Measurements from ENCODE around the gene CYBRD1.
"Not testable (repeated sequence)": the region's sequence is repeated elsewhere in the genome, so short reads cannot be mapped to it uniquely, and the experiment has no call there.

CYBRD1 gene, protein sequence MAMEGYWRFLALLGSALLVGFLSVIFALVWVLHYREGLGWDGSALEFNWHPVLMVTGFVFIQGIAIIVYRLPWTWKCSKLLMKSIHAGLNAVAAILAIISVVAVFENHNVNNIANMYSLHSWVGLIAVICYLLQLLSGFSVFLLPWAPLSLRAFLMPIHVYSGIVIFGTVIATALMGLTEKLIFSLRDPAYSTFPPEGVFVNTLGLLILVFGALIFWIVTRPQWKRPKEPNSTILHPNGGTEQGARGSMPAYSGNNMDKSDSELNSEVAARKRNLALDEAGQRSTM

DNA sequence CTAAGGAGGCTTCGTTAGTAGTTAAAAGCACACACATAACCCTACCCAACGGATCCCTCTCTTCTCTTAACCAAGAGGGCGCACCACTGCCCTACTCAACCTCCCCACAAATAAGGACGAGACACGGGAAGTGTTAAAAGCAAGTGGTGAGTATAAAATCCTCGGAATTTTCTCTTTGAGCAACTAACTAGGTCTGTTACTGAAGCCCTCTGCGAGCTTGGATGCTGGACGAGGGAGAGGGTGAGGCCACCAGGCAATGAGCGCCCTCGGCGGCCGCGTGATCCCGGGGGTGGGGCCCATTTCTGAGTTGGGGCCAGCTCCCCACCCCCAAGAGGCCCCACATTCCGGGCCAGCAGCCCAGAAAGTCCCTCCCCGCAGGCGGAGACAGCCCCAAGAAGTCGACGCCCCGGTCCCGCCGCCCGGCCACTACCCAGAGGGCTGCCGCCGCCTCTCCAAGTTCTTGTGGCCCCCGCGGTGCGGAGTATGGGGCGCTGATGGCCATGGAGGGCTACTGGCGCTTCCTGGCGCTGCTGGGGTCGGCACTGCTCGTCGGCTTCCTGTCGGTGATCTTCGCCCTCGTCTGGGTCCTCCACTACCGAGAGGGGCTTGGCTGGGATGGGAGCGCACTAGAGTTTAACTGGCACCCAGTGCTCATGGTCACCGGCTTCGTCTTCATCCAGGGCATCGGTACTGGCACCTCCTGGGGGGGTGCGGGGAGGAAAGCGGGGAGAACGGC, at the start of gene CYBRD1:
CYBRD1 (plus strand) TSS at position 423 of the 736 bp plus-strand sequence; CDS start at position 495, 72 bp downstream.
- peak; percentile 95 for DNase-seq (ENCODE audit: low spot score)

DNA sequence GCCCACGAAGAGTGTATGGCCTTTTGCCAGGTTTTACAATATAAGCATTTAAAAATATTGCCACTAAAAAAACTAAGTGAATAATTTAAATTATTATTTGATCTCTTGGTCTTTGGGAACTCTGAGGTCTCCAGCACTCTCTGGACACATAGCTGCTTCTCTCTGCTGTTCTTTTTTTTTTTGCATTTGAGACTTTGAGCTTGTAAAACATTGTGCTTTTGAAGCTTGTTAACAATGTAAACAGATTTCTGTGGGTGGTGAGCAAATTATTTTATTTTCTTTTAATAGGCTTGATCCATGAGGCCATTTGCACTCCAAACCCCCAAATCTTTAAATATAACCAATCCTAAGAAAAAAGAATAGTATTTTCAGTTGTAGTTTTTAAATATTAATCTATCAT, 46.3 kb upstream of the CYBRD1 start:
- no peak for DNase-seq (ENCODE audit: low spot score)

DNA sequence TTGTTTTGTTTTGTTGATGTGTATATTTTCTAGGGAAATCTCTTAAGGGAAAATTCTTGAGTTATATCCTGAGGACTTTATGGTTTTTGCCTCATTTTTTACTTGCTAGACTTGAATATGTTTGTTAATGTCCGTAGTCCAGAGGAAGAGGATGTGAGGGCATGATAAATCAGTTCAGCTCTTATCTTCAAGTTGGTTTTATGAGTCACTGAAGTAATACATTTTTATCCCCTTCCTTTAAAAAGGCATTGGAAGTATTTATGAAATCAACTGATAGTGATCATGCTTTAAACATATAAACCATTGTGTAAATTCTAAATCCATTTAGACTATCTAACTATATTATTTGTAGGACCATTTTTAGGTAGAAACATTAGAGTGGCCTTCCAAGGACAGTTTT, 43.9 kb upstream of the CYBRD1 start:
- DNase-seq (ENCODE audit: low spot score), result no peak

DNA sequence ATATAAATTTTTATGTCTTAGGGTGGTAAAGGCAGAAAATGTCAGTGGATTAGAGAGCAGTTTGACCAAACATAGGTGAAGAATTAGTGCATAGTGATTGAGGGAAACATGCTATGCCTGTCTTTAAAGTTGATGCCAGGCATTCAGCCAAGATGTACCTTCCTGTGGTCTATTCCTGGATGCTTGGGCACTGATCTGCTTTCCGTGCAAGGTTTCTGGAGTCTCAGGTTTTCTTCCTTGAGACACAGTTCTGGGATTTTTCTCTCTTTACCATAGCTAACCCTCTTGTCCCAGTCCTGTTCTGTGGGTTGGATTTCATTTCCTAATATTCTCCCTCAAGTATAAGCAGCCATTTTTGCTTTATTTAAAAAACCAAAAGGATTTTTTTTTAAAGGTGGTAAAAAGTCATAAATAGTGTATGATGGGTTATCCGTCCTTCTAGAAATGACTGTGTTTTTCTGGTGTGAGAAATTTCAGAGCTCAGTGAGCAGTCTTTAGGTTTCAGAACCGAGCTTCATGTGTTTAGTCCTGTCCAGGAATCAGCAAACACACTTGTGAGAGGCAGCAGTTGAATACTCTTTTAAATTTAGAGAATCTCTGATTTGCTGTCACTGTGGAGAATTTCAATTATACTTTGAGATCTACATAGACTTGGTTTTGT, 43.0 kb upstream of the CYBRD1 start:
- no peak for DNase-seq (ENCODE audit: low spot score)

DNA sequence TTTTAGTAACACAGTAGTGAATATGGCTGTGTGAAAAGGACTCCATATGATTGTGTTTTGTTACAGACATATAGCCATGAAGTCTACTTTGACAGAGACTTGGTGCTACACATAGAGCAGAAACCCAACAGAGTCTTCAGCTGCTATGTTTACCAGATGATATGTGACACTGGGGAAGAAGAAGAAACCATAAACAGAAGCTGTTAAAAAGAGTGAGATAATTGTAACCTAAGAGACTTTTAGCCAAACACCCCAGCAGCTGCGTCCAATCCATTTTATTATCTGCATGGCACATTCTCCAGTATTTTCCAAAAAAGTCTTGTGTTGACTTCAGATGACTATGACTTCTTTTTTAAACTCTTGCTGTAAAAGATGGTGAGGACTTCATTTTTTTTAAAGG, 41.4 kb upstream of the CYBRD1 start:
- DNase-seq (ENCODE audit: low spot score), result no peak

DNA sequence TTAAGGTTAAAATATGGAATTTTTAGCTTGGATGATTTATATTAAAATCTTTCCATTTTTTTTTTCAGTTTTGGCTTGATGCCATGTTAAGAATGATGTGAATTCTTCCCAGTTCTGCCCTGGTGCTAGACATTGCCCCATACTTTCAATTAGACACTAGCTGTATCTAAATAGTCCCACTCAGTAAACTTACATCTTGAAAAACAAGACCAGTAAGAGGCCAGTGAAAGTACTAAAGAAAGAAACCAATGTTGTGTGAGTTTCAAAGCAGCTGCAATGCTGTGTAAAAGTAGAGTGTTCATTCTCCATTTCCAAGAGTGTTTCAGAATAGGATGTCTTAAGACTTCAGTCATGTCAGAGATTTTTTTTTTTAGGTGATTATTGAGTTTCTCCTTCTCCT, 40.0 kb upstream of the CYBRD1 start:
- DNase-seq (ENCODE audit: low spot score), result no peak

DNA sequence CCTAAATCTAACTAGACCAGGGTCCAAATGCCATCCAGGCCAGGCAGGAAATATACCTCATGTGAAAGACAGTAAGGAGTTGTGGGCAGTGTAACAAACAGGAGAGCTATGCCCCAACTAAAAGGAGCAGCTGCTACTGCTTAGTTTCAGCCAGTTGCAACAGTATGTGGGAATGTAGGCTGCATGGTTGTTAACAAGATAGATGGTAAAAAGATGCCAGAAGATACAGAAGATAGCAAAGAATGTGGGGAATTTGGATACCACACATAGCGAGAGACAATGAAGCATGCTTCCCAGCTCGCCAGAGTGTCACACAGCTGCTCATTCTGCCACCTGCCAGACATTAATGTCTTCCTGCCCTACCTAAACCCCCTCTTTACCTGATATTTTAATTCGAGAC, 39.4 kb upstream of the CYBRD1 start:
- peak; percentile 39 for DNase-seq (ENCODE audit: low spot score)

DNA sequence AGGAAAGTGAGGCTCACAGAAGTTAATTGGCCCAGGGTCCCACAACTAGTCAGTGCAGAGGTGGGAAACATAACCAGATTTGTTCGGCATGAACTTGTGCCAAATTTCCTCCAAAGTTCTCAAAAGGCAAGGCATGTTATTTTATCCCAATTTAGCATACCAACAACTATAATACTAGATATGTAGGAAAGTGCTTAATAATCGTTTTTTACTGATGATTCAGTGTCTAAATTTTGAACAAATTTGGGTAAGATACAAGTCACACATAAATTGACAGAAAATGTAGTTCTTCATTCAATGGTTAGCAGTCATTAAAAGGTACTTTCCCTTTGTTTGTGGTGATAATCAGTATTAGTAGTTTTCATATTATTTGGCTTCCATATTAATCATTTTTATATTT, 38.5 kb upstream of the CYBRD1 start:
- no peak for DNase-seq (ENCODE audit: low spot score)

DNA sequence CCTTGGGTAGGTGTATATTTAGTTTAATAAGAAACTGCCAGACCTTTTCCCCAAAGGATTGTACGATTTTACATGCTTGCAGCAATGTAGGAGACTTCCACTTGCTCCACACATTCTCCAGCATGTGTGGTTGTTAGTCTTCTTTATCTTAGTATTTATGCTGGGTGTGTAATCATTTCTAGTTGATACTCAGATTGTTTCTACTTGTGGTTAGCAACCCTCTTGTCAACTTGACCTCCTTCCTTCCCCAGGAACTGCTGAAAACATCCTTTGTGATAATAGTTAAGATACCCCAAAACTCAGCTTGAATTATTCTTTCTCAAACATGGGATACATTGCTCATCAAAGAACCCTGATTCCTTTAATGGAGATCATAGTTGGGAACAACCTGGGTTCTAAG, 37.2 kb upstream of the CYBRD1 start:
- no peak for DNase-seq (ENCODE audit: low spot score)

DNA sequence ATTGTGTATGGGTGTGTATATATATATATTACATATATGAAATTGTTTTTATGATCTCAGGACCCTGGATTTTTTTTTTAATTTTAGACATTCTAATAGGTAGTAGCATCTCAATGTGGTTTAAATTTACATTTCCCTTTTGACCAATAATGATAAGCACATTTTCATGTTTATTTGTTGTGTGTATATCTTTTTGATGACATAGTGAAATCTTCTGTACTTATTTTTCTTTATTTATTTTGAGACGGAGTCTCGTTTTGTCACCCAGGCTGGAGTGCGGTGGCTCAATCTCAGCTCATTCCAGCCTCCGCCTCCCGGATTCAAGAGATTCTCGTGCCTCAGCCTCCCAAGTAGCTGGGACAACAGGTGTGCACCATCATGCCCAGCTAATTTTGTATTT, 35.1 kb upstream of the CYBRD1 start:
- no peak for DNase-seq (ENCODE audit: low spot score)

DNA sequence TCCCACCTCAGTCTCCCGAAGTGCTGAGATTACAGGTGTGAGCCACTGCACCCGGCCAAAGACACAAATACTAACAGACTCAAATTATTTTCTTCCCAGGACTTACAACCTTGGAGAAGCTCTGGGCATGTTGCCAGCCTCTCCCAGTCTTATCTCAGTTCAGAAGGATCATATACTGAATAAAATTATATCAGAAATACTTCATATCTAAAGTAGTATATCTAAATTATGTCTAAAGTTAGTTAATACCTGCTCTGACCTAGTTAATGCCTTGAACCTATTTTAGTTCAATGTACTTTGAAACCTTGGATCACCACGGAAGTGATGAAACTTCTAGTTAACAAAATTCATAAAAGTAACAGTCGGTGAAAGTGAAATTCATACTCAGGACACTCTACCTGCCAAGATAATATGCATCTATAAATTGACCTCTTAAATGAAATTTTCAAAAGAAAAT, 34.4 kb upstream of the CYBRD1 start:
- no peak for DNase-seq (ENCODE audit: low spot score)

DNA sequence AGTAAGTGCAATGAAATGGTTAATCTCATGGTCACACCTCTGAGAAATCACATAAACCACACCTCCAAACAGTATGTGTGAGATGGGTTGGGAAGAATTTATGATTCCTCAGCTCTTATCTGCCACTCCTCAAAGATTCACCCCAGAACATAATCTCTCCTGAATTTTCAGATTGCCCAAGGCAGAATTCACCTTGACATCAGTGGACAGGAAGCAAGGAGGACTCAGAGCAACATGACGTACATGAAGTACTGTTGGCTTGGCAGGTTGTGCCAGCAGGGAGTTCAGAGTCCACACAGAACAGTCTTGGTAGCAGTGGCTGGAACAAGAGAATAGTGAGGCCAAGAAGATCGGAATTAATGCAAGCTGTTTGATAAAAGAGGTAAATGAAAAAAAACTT, 31.7 kb upstream of the CYBRD1 start:
- DNase-seq (ENCODE audit: low spot score), result no peak

DNA sequence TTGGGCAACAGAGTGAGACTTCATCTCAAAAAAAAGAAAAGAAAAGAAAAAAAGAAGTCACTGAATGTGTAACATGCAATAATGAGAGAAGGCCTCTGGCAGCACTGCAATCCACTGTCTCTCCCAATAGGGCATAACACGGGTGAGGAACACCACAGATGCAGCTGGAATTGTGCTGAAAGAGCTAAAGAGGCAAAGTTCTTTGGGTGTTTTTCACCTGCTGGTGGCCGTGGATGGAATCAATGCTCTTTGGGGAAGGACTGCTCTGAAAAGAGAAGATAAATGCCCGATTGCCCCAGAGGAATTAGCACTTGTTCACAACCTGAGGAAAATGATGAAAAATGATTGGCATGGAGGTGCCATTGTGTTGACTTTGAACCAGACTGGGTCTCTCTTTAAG, 31.0 kb upstream of the CYBRD1 start:
- DNase-seq (ENCODE audit: low spot score), result no peak

DNA sequence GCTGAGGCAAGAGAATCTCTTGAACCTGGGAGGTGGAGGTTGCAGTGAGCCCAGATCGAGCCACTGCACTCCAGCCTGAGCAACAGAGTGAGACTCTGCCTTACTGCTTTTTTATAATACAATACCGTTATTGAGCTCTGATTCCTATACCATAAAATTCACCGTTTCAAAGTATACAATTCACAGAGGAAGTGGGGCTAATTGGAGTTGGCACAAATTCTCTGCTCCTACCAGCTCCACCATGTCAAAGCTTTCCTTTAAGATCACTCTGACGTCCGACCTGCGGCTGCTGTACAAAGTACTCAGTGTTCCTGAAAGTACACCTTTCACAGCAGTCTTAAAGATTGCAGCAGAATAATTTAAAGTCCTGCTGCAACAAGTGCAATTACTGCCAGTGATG, 29.6 kb upstream of the CYBRD1 start:
- DNase-seq (ENCODE audit: low spot score), result no peak

DNA sequence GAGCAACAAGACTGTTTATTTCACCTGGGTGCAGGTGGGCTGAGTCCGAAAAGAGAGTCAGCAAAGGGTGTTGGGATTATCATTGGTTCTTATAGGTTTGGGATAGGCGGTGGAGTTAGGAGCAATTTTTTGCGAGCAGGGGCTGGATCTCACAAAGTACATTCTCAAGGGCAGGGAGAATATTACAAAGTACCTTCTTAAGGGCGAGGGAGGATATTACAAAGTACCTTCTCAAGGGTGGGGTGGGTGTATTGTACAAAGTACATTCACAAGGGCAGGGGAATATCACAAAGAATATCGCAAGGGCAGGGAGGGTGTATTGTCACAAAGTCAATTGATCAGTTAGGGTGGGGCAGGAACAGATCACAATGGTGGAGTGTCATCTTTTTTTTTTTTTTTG, 24.6 kb upstream of the CYBRD1 start:
- DNase-seq (ENCODE audit: low spot score), result not testable (repeated sequence)

DNA sequence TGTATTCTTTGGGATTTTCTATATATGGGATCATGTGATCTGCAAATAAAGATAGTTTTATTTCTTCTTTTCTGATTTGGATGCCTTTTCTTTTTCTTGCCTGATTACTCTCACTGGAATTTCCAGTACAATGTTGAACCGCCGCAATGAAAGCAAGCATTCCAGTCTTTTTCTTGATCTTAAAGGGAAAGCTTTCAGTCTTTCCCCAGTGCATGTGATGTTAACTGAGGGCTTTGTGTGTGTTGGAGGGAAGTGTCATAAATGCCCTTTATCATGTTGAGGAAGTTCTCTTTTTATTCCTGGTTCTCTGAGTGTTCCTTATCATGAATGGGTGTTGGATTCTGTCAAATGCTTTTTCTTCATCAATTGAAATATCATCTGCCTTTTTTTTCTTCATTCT, 16.9 kb upstream of the CYBRD1 start:
- DNase-seq (ENCODE audit: low spot score), result no peak

DNA sequence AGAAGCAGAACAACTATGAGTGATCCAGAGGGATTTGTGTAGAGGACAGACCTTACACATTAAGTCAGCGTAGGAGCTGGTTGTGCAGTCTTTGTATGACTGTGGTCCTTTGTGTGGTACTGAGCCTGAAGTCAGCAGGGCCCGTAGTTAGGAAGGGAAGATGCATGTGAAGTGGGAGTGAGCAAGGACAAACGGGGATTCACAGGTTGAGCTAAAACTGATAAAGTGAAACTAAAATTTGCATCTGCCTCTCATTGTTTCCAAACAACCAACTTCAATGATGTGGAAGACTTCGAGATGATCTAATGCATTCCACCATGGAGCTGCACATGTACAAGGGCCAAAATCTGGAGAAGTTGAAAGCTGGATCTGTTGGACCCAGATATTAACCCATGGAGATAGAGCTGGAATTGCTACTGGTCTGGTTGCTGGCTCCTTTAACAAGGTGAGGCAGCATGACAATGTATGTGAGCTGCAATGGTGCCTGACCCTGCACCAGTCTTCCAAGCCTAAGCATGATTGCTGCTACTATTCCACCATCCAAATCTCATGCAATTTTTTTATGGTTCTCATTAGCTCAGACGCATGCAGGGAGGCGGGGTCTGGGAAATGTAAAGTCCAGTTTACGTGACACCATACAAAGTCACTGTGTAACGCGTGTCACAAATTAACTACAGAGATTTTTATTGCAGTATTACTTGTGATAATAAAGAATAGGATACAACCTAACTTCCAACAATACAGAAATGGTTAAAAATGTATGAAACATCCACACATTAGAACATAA, 12.1 kb upstream of the CYBRD1 start:
- peak; percentile 22 for DNase-seq (ENCODE audit: low spot score)

DNA sequence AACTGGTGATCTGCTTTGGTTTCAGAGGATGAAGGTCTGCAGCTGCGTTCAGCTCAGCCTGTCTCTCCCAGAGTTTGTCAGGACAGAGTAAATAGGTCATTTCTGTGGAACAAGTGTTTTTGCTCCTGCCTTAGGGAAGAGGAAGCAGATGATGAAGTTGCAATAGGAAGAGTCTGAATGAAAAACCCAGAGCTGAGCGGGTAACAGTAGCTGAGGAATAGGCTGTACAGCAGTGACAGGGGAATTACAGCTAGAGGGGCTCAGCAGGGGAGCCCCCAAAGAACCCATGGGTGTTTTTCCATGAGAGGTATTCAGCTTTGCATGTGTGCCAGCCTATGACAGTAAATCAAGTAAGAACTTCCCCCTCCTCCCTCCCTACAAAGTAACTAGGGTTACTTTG, 10.3 kb upstream of the CYBRD1 start:
- no peak for DNase-seq (ENCODE audit: low spot score)

DNA sequence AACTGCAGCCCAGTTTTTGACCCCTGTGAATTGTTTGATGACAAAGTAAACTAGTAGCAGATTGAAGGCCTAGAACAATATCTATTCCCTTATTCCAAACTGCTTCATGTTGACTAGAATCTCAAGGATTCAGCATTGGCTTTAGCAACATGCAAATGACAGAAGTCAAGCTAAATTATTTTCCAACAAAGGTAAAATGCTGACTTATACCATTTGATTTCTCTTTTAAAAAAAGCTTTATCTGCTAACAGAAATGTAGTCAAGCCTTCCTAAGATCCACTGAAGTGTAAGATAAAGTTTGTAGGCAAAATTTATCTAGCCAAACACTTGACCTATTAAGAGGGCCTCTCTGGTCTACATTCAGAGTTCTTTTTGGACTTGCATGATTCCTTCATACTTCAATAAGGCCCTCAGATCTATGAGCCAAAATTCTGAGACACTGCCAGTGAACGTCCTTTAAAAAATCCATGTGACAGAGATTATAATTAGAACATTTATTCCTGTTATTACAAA, 9.5 kb upstream of the CYBRD1 start:
- DNase-seq (ENCODE audit: low spot score), result no peak

DNA sequence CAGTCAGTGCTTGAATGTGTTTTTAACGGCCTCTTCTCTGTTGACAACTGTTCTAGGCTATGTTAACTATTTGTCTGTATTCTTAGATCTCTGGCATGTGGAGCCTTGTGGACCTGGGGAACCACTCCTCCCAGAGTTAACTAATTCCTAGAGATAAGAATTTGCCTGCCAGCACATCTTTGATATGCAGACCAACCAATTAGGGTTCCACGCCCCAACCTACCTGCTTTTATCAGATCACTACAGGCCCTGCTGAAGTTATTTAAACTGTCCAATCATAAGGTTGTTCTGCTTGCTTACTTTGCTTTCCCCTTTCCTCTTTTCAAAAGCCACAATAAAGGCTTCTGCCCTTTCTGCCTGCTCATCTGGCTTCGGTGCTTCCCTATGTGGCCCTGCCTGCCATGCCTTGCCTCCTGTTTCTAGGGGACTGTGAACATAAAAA, 8.5 kb upstream of the CYBRD1 start:
- no peak for DNase-seq (ENCODE audit: low spot score)

DNA sequence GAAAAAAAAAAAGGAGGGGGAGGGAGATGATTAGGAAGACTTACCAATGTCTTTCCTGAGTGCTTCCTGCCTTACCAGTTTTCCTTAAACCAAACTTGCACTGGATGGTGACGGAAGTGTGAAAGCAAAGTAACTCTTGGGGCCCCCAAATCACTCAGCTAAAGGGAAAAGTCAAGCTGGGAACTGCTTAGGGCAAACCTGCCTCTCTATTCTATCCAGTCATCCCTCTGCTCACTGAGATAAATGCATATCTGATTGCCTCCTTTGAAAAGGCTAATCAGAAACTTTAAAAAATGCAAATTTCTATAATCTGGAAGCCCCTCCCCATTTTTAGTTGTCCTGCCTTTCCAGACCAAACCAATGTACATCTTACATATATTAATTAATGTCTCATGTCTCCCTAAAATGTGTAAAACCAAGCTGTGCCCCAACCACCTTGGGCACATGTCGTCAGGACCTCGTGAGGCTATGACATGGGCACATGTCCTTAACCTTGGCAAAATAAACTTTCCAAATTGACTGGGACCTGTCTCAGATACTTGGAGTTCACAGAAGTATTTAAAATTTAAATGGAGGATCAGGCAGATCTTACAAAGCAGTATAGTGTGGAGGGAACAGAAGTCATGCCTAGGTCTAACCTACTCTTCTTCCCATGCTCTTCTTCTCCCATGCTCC, 7.2 kb upstream of the CYBRD1 start:
- DNase-seq (ENCODE audit: low spot score), result no peak

All from GM03348 (cell line).